Endothelial cell of umbilical vein (primary cell): ENCODE results near the gene YTHDC2. TPM values are rescaled to one million over a fixed set of nuclear protein-coding genes. Genes with fewer than 3 reads are reported as not detected.
A peak's percentile ranks its signal among the peaks of the same experiment; 100 is the strongest.

Experiments used
- BruUV-seq: library from RNA; stranded (reverse); fragments of 400-500 nt; replicated peaks from 2 replicates; lab custom pipeline; 2021; lab: Mats Ljungman, UMichigan
- CTCF ChIA-PET: fragments of 300-600, 350-600 bp; sonication (Branson Sonifier 250); formaldehyde crosslinking; loops from one replicate; lab custom pipeline; 2021; ENCODE audit warnings: antibody characterized with exemption, inconsistent platforms; lab: Charles Lee
- POLR2A ChIA-PET: fragments of 300-600, 350-600 bp; sonication (Branson Sonifier 250); formaldehyde crosslinking; loops from one replicate; lab custom pipeline; 2021; ENCODE audit warnings: antibody characterized with exemption, inconsistent platforms; lab: Charles Lee
- DNase-seq: peaks from one replicate; pipeline ENCODE4 v3.0.0-alpha.2; 2011; ENCODE audit warnings: low read depth, low spot score
- FAIRE-seq: peaks from 2 replicates; lab custom pipeline; 2011; peaks lifted over from hg19 to GRCh38; lab: Jason Lieb, UNC
- H2AFZ ChIP-seq: 2 replicates; pipeline ENCODE4 v1.6.0; 2012; ENCODE audit warnings: low read depth, low read length, control low read depth, inconsistent platforms
- H3K27ac ChIP-seq: 2 replicates; pipeline ENCODE4 v1.5.1; 2011; ENCODE audit warnings: low read depth, mild to moderate bottlenecking, control low read depth, low read length, moderate library complexity; ENCODE audit not compliant: insufficient read depth
- H3K27me3 ChIP-seq, 2 experiments: 2 replicates each; pipeline versions ENCODE4 v1.6.0 to v1.6.1; 2011; ENCODE audit warnings: low read length in 2 of 2, mixed read lengths in 1 of 2; ENCODE audit not compliant: control insufficient read depth in 2 of 2, insufficient read depth in 2 of 2
- H3K36me3 ChIP-seq, 2 experiments: 2 replicates in 1 of 2; 3 replicates in 1 of 2; pipeline ENCODE4 v1.5.1; 2011; ENCODE audit warnings: low read length in 2 of 2, mild to moderate bottlenecking in 1 of 2, moderate library complexity in 1 of 2; ENCODE audit not compliant: control insufficient read depth in 2 of 2, insufficient read depth in 2 of 2; ENCODE audit errors: extremely low read depth in 1 of 2
- H3K4me1 ChIP-seq: 3 replicates; pipeline ENCODE4 v1.5.1; 2011; ENCODE audit warnings: mild to moderate bottlenecking, low read length; ENCODE audit not compliant: control insufficient read depth, insufficient read depth; ENCODE audit errors: extremely low read depth
- H3K4me2 ChIP-seq: 2 replicates; pipeline ENCODE4 v1.6.1; 2011; ENCODE audit warnings: low read length, control low read depth, mixed read lengths; ENCODE audit not compliant: insufficient read depth
- H3K4me3 ChIP-seq, 3 experiments: fragments of 200-600 bp in 1 of 3; sonication (generic), shearing (Covaris generic) in 1 of 3; replicated peaks in 1 of 3; 2 replicates each; pipeline ENCODE4 v1.5.1; 2011 to 2016; ENCODE audit warnings: control low read depth in 3 of 3, low read length in 3 of 3, mild to moderate bottlenecking in 2 of 3, inconsistent platforms in 1 of 3, low read depth in 1 of 3, moderate library complexity in 1 of 3; ENCODE audit not compliant: insufficient read depth in 1 of 3
- H3K79me2 ChIP-seq: 2 replicates; pipeline ENCODE4 v1.6.0; 2012; ENCODE audit warnings: low read length, inconsistent platforms; ENCODE audit not compliant: control insufficient read depth, insufficient read depth
- H3K9ac ChIP-seq: replicated peaks from 2 replicates; pipeline ENCODE3; 2011; ENCODE audit warnings: low read length, control low read depth; ENCODE audit not compliant: insufficient read depth; ENCODE audit errors: extremely low read depth
- H3K9me1 ChIP-seq: replicated peaks from 3 replicates; pipeline ENCODE4 v1.6.0; 2011; ENCODE audit warnings: mild to moderate bottlenecking, low read length; ENCODE audit not compliant: control insufficient read depth, insufficient read depth; ENCODE audit errors: extremely low read depth
- H3K9me3 ChIP-seq: replicated peaks from 2 replicates; pipeline ENCODE4 v1.5.1; 2012; ENCODE audit warnings: low read length, inconsistent platforms; ENCODE audit not compliant: control insufficient read depth, insufficient read depth
- H4K20me1 ChIP-seq: replicated peaks from 2 replicates; pipeline ENCODE3; 2011; ENCODE audit warnings: mild to moderate bottlenecking, low read length; ENCODE audit not compliant: control insufficient read depth, insufficient read depth; ENCODE audit errors: extremely low read depth
- EZH2 ChIP-seq: IDR thresholded peaks from 2 replicates; pipeline ENCODE4 v1.6.1; 2012; ENCODE audit warnings: borderline replicate concordance, low read depth, mild to moderate bottlenecking, moderate library complexity, low read length, inconsistent platforms; ENCODE audit not compliant: severe bottlenecking
- FOS ChIP-seq: IDR thresholded peaks from 2 replicates; pipeline ENCODE4 v1.6.1; 2011; ENCODE audit warnings: mild to moderate bottlenecking, low read length, moderate library complexity, borderline replicate concordance; ENCODE audit not compliant: insufficient read depth
- GATA2 ChIP-seq: IDR thresholded peaks from 2 replicates; pipeline ENCODE4 v1.7.0; 2011; ENCODE audit warnings: low read depth, mild to moderate bottlenecking, moderate library complexity, mixed read lengths, low read length; ENCODE audit not compliant: insufficient read length, insufficient read depth
- JUN ChIP-seq: IDR thresholded peaks from 2 replicates; pipeline ENCODE4 v1.6.1; 2011; ENCODE audit warnings: borderline replicate concordance, low read depth; ENCODE audit not compliant: insufficient read length, insufficient read depth
- MYC ChIP-seq: IDR thresholded peaks from one replicate; pipeline ENCODE4 v1.6.1; 2011; ENCODE audit warnings: mild to moderate bottlenecking, low read depth, low read length
- POLR2A ChIP-seq: IDR thresholded peaks from 2 replicates; pipeline ENCODE4 v1.6.1; 2012; ENCODE audit warnings: low read depth, mild to moderate bottlenecking, control low read depth, low read length
- POLR2AphosphoS5 ChIP-seq: IDR thresholded peaks from 2 replicates; pipeline ENCODE4 v1.6.1; 2012; ENCODE audit warnings: low read depth, mild to moderate bottlenecking, control low read depth, low read length, moderate library complexity; ENCODE audit not compliant: insufficient read depth
- dilution Hi-C: fragments of 300-500 bp; cut with MboI; formaldehyde crosslinking; loops from one replicate; pipeline ENCODE4 v1.15.0; 2019; ENCODE audit warnings: low sequenced_read_pairs; ENCODE audit not compliant: extremely low pct_ligation_motif_present
- intact Hi-C: fragments of 100-400 bp; cut with micrococcal nuclease; formaldehyde crosslinking; loops from one replicate; pipeline ENCODE4 v1.10.0; 2022
- polyA plus RNA-seq, 4 experiments: library from polyadenylated mRNA; depleted of rRNA in 3 of 4; stranded (reverse) in 3 of 4; unstranded in 1 of 4; fragments of >200 nt; gene quantifications; 2 replicates each; pipeline versions ENCODE4 v1.2.1 to v1.2.3, GENCODE V29; 2011 to 2012; ENCODE audit warnings: missing spikeins in 1 of 4
- total RNA-seq: library from RNA; stranded (reverse); gene quantifications from 2 replicates; pipeline ENCODE4 v1.2.3, GENCODE V29; 2021
- TF ChIP-seq, protein P1 (sequence below), 2 donors: IDR thresholded peaks; 1 replicate in 1 of 2; 2 replicates in 1 of 2; pipeline ENCODE4 v1.5.1; 2011; ENCODE audit warnings: low read length in 2 of 2, mild to moderate bottlenecking in 2 of 2, moderate library complexity in 2 of 2, control low read depth in 1 of 2, inconsistent platforms in 1 of 2, low read depth in 1 of 2; ENCODE audit not compliant: insufficient read depth in 1 of 2; ENCODE audit errors: extremely low read depth in 1 of 2
- TF ChIP-seq, protein P2 (sequence below): IDR thresholded peaks from 2 replicates; pipeline ENCODE4 v1.6.1; 2011; ENCODE audit not compliant: insufficient read depth, insufficient read length

Gene YTHDC2
- total and polyA plus RNA-seq, 2 donors (not counting 3 experiments of a cell fraction or from before 2014, with no cell fraction given), result 7.6 to 40.7 TPM

DNA sequence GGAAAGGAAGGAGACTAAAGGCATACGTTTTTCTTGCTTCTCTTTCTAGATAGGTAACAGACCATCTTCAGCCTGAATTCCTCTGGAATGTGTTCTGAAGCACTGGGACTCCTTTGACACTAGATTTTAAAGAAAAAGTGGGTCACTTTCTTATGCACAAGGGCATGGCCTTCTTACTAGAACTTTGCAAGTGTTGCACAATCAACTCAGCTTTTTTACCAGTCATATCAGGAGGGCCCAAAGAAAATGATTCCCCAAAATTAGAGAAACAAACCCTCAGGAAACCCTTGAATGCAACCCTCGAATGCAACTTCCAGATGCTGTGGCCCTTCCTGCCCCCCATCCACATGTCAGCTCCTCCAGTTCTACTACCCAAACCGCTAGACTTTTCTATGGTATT lies 93.9 kb downstream of the YTHDC2 start:
- no peaks in the 10 kb centered on the region for H3K36me3 ChIP-seq
- no peak overlapping the region for H3K27ac ChIP-seq
- H3K9me3 ChIP-seq, result no peaks in the 10 kb centered on the region
- intact Hi-C loops, result loop anchor here (2.0 kb wide), 1 partner anchor 851 kb away; no protein-coding TSS in a partner anchor
- no peaks in the 10 kb centered on the region for H3K79me2 ChIP-seq
- ChIA-PET POLR2A (no interaction called here), CTCF (interaction anchor here (0.9 to 7.6 kb wide), 7 partner anchors 56 to 759 kb away, joined by 3 to 179 read pairs (median 5); partner anchors contain the start of gene YTHDC2)
- TF ChIP-seq, protein P1, sequence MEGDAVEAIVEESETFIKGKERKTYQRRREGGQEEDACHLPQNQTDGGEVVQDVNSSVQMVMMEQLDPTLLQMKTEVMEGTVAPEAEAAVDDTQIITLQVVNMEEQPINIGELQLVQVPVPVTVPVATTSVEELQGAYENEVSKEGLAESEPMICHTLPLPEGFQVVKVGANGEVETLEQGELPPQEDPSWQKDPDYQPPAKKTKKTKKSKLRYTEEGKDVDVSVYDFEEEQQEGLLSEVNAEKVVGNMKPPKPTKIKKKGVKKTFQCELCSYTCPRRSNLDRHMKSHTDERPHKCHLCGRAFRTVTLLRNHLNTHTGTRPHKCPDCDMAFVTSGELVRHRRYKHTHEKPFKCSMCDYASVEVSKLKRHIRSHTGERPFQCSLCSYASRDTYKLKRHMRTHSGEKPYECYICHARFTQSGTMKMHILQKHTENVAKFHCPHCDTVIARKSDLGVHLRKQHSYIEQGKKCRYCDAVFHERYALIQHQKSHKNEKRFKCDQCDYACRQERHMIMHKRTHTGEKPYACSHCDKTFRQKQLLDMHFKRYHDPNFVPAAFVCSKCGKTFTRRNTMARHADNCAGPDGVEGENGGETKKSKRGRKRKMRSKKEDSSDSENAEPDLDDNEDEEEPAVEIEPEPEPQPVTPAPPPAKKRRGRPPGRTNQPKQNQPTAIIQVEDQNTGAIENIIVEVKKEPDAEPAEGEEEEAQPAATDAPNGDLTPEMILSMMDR (IDR thresholded peaks at IDR 0.05; ENCODE audit: extremely low read depth in 1 of 2, insufficient read depth in 1 of 2, low read depth in 1 of 2, low read length in 2 of 2), result no peak
- TF ChIP-seq POLR2AphosphoS5 (no peak), JUN (no peak), EZH2 (no peak)
- BruUV-seq, result no TSS peak
- no peak overlapping the region for H3K9ac ChIP-seq
- FAIRE-seq (no peak), DNase-seq (no peak)
- no peak overlapping the region for H3K4me2 ChIP-seq
- H3K9me1 ChIP-seq, result no peaks in the 10 kb centered on the region
- no peak overlapping the region for H3K4me3 ChIP-seq
- H3K4me1 ChIP-seq, result peaks cover 8% of the 10 kb centered on the region
- H3K27me3 ChIP-seq, result no peaks in the 10 kb centered on the region
- no peak overlapping the region for H2AFZ ChIP-seq
- dilution Hi-C loops, result no loop called here
- no peaks in the 10 kb centered on the region for H4K20me1 ChIP-seq

DNA sequence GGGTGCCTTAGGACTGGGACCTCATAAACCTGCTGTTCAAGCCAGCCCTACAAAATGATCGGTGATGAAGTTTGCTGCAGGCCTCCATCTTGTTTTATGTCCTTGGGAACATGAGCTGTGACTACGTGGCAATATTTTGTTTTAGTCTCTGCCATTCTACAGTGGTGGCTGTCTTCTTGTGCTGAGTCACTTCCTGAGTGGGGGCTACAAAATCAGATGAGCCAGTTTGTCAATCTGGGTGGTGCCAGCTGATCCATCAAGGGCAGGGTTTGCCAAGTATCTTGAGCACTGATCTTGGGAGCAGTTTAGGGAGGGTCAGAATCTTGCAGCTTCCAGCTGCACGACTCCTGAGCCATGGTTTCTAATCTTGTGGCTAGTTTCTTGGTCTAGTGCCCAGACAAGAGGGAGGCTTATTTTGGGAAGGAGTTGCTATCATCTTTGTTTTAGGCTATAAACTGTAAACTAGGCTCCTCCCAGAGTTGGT lies 94.7 kb downstream of the YTHDC2 start:
- dilution Hi-C loops (no loop called here), intact Hi-C loops (no loop called here)
- Histone ChIP-seq H3K36me3 (no peaks in the 10 kb centered on the region), H3K9me3 (no peaks in the 10 kb centered on the region), H2AFZ (peak overlapping the region; percentile 67), H3K79me2 (no peaks in the 10 kb centered on the region), H3K4me2 (no peak overlapping the region), H3K9ac (no peak overlapping the region), H3K4me3 (no peak overlapping the region), H3K9me1 (no peaks in the 10 kb centered on the region), H4K20me1 (no peaks in the 10 kb centered on the region), H3K4me1 (peaks cover 8% of the 10 kb centered on the region), H3K27ac (no peak overlapping the region), H3K27me3 (no peaks in the 10 kb centered on the region)
- no TSS peak for BruUV-seq
- ChIA-PET POLR2A (no interaction called here), CTCF (interaction anchor here (0.7 to 7.6 kb wide), 10 partner anchors 55 to 840 kb away, joined by 3 to 179 read pairs (median 4); partner anchors contain the start of gene YTHDC2)
- DNase-seq (no peak), FAIRE-seq (no peak)
- TF ChIP-seq, protein P1 (IDR thresholded peaks at IDR 0.05; ENCODE audit: extremely low read depth in 1 of 2, insufficient read depth in 1 of 2, low read depth in 1 of 2, low read length in 2 of 2), result no peak
- no peak for TF ChIP-seq POLR2AphosphoS5
- TF ChIP-seq JUN, result no peak
- no peak for TF ChIP-seq GATA2
- no peak for TF ChIP-seq POLR2A
- TF ChIP-seq EZH2, result no peak
- no peak for TF ChIP-seq FOS
- no peak for TF ChIP-seq MYC
- TF ChIP-seq, protein P2, sequence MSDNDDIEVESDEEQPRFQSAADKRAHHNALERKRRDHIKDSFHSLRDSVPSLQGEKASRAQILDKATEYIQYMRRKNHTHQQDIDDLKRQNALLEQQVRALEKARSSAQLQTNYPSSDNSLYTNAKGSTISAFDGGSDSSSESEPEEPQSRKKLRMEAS, result no peak
